AG04450 (cell line): ENCODE results near the gene NUP210. TPM values are rescaled to one million over a fixed set of nuclear protein-coding genes. Genes with fewer than 3 reads are reported as not detected.
"Not testable (repeated sequence)": the region's sequence is repeated elsewhere in the genome, so short reads cannot be mapped to it uniquely, and the experiment has no call there.

Experiments
- CTCF ChIA-PET: fragments of 300-600, 350-600 bp; formaldehyde crosslinking; extraction: SDS; loops from one replicate; lab custom pipeline; 2022; ENCODE audit warnings: antibody characterized with exemption, inconsistent platforms; lab: Charles Lee
- POLR2A ChIA-PET: fragments of 350-600 bp; formaldehyde crosslinking; extraction: SDS; loops from one replicate; lab custom pipeline; 2021; ENCODE audit warnings: antibody characterized with exemption, inconsistent platforms; lab: Yijun Ruan, JAX
- DNase-seq: peaks from one replicate; pipeline ENCODE4 v3.0.0-alpha.2; 2011; ENCODE audit warnings: low read depth, low spot score
- H3K27ac ChIP-seq: one replicate; pipeline ENCODE4 v1.5.1; 2012; ENCODE audit warnings: low read depth, low read length, control low read depth
- H3K27me3 ChIP-seq: one replicate; pipeline ENCODE4 v1.6.0; 2012; ENCODE audit warnings: low read length; ENCODE audit not compliant: control insufficient read depth, insufficient read depth
- H3K4me3 ChIP-seq: 2 replicates; pipeline ENCODE4 v1.5.1; 2011; ENCODE audit warnings: mild to moderate bottlenecking, low read depth, low read length, control low read depth
- H3K9me3 ChIP-seq: 2 replicates; pipeline ENCODE4 v1.5.1; 2012; ENCODE audit warnings: low read length; ENCODE audit not compliant: control insufficient read depth, insufficient read depth
- CTCF ChIP-seq: IDR thresholded peaks from 2 replicates; pipeline ENCODE4 v1.5.1; 2011; ENCODE audit warnings: low read depth, low read length, control low read depth, inconsistent platforms
- polyA plus RNA-seq: library from polyadenylated mRNA; depleted of rRNA; stranded (reverse); fragments of >200 nt; gene quantifications from 2 replicates; pipeline ENCODE4 v1.2.3, GENCODE V29; 2011

Gene NUP210
- polyA plus RNA-seq, 1 experiment, result 0.05 TPM

GRCh38 chr3:13380971-13381370 lies 39.2 kb downstream of the NUP210 start:
- H3K9me3 ChIP-seq, result no peaks in the 10 kb centered on the region
- no peak overlapping the region for H3K27ac ChIP-seq
- ChIA-PET CTCF (no interaction called here), POLR2A (interaction anchor here (0.5 kb wide), 1 partner anchor 1684 kb away, joined by 3 read pairs; the partner anchor contains the start of gene MRPS25)
- no peaks in the 10 kb centered on the region for H3K27me3 ChIP-seq
- no peak for TF ChIP-seq CTCF
- H3K4me3 ChIP-seq, result no peak overlapping the region
- DNase-seq, result no peak

- DNase-seq, result peak; percentile 55
- Histone ChIP-seq H3K27me3 (no peaks in the 10 kb centered on the region), H3K4me3 (no peak overlapping the region), H3K27ac (peak overlapping the region; percentile 47), H3K9me3 (no peaks in the 10 kb centered on the region; the same call in 1 of the 2 replicates)
- CTCF ChIA-PET, result interaction anchor here (1.3 to 2.1 kb wide), 2 partner anchors 74 to 287 kb away, joined by 3 to 5 read pairs; no protein-coding TSS in a partner anchor
- POLR2A ChIA-PET, result no interaction called here
- no peak for TF ChIP-seq CTCF
Observed at GRCh38 chr3:13379201-13379830, 40.8 kb downstream of the NUP210 start.

GRCh38 chr3:13378155-13378554 lies 42.0 kb downstream of the NUP210 start:
- DNase-seq, result no peak
- H3K27ac ChIP-seq, result no peak overlapping the region
- ChIA-PET POLR2A (interaction anchor here (0.6 kb wide), 1 partner anchor 370 kb away, joined by 3 read pairs; no protein-coding TSS in a partner anchor), CTCF (interaction anchor here (0.7 to 2.1 kb wide), 2 partner anchors 73 to 75 kb away, joined by 3 to 5 read pairs; no protein-coding TSS in a partner anchor)
- no peaks in the 10 kb centered on the region for H3K27me3 ChIP-seq
- no peak overlapping the region for H3K4me3 ChIP-seq
- no peak for TF ChIP-seq CTCF
- no peaks in the 10 kb centered on the region; the same call in 1 of the 2 replicates for H3K9me3 ChIP-seq

- H3K4me3 ChIP-seq, H3K27me3 ChIP-seq, H3K27ac ChIP-seq, POLR2A ChIA-PET, H3K9me3 ChIP-seq, CTCF ChIA-PET, DNase-seq: not testable (repeated sequence)
Observed at GRCh38 chr3:13377741-13378140, 42.4 kb downstream of the NUP210 start.

GRCh38 chr3:13377021-13377420 lies 43.1 kb downstream of the NUP210 start:
- Histone ChIP-seq H3K27me3 (no peaks in the 10 kb centered on the region), H3K4me3 (no peak overlapping the region), H3K9me3 (no peaks in the 10 kb centered on the region; the same call in 1 of the 2 replicates), H3K27ac (no peak overlapping the region)
- no peak for DNase-seq
- no peak for TF ChIP-seq CTCF
- CTCF ChIA-PET, result no interaction called here
- POLR2A ChIA-PET, result no interaction called here
